ENCODE data around the gene PSD2. TPM values are rescaled to one million over a fixed set of nuclear protein-coding genes. Genes with fewer than 3 reads are reported as not detected.
"Not testable (repeated sequence)": the region's sequence is repeated elsewhere in the genome, so short reads cannot be mapped to it uniquely, and the experiment has no call there.

The PSD2 gene
- total RNA-seq, 1 experiment from 2014 or later, result 0.04 TPM

DNA sequence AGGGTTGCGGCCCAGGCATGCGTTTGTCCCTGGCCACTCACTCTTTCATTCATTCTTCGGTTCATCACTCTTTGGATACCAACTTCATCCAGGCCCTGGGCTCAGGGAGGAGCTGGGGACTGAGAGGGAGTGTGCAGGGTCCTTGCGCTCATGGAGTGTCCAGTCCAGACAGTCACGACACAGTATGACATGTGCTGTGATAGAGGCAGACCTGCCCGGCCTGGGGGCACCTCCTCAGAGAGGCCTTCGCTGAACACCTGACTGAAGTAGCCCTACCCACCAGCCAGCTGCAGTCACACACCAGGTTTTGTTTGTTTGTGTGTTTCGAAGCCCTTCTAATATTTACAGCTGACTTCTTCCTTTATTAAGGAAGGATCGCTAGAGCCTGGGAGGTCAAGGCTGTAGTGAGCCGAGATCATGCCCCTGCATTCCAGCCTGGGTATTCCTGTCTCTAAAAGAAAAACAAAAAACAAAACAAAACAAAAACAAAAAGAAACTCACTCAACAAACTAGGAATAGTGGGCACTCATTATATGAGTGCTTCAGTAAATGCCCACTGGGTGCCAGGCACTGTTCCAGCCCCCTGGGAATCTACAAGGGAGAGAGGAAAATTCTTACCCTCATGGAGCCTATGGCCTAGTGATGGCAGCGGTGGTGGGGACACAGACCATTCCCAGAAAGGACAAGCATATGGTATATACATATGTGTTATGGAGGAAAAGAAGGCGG, 6.3 kb upstream of the PSD2 start:
- no peak for DNase-seq (ENCODE audit: low spot score)

DNA sequence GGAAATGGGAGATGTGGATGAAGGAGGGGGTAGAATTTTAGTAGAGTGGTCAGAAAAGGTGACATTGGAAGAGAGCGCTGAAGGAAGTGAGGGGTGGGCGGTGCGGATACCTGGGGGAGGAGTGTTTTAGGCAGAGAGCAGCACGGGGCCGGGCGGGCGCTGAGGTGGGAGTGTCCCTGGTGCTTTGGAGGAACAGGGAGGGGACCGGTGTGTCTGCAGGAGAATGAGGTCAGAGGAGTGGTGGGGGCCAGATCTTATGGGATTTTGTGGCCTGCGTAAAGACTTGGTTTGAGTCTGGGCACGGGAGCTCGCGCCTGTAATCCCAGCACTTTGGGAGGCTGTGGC, 5.8 kb upstream of the PSD2 start:
- DNase-seq (ENCODE audit: low spot score), result no peak

DNA sequence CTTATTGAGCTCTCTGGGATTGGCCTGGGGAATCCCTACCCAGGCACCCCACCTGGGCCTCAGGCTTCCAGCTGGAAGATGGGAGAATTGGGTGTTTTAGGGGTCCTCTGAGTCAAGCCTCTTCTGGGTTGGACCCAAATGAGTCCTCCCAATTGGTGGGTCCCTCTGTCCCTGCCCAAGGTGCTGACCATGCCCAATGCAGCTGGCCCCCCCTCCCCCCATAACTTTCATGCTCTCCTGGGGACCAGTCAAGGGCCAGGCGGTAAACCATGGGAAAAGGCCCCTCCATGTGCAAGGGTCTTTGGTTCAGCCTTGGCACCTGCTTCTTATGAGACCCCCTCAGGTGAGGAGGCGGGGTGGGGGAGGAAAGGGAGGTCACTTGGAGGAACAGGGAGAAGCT, 3.4 kb upstream of the PSD2 start:
- DNase-seq (ENCODE audit: low spot score), result no peak

DNA sequence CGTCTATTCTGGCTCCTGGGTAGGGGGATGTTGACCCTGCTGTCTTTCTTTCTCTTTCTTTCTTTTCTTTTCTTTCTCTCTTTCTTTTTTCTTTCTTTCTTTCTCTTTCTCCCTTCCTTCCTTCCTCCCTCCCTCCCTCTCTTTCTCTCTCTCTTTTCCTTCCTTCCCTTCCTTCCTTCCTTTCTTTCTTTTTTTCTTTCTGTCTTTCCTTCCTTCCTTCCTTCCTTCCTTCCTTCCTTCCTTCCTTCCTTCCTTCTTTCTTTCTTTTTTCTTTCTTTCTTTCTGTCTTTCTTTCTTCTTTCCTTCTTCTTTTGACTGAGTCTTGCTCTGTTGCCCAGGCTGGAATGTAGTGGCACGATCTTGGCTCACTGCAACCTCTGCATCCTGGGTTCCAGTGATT, 3.0 kb upstream of the PSD2 start:
- DNase-seq (ENCODE audit: low spot score), result not testable (repeated sequence)

DNA sequence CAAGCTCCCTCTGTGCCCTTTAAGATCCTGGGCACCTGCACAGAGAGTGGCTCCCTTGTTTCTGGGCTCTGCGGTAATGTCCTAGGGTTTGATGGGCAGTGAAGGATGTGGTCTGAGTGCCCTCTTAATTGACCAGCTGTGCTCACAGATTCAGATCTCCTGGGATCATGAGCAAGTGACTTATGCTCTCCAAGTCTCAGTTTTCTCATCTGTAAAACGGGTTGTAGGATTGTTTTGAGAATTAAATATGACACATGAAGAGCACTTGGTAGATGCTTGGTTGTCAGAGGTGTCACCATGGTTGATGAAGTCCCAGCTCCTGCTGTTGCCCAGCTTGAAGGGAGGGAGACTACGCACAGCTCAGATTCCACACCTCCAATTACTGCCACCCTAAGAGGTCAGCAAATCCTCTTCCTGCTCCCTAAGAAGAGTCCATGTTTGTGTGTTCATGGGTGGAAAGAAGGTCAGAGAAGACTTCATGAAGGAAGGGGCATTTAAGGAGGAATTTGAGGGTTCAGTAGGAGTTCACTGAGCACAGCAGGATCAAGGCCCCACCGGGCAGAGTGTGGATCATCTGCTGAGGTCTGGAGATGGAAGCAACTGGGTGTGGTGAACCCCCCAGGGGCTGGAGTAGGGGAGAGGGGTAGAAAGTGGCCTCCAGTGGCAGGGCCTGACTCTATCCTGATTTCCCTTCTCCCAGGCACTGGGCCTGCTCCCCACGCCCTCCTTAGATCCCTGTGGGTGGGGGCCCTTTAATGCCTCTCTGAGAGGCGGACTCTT, 1.4 kb upstream of the PSD2 start:
- no peak for DNase-seq (ENCODE audit: low spot score)

DNA sequence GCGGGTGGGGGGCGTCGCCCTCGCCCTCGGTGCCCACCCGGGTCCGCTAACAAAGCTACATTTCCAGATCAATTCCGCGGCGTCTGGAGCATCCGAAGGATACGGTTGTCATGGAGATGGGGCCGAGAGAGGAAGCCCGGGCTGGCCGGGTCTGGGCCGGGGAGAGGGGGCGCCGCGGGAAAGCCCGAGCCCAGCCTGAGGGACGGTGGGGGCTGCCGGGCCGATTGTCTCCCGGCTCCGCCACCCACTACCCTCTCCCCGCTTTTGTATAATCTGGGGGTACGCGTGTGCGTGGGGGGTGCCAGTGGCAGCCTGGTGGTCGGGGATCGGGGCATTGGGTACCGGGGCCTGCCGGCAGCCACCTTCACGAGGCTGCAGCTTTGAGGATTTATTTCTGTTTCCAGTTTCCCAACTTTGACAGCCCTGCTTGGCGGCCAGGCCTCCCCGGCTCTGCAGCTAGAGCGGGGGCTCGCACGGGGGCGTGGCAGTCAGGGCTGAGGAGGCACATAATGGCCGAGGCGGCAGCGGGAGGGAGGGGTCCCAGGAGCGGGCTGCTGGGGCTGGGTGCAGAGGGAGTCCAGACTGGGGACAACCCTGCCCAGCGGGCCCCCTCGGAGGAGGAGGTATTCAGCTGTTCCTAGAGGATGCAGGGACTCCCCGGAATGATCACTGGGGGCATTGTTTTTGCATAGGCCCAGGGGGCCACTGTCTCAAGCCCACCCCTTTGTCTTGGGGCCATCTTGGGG, 626 bp downstream of the PSD2 start:
- DNase-seq (ENCODE audit: low spot score), result no peak

DNA sequence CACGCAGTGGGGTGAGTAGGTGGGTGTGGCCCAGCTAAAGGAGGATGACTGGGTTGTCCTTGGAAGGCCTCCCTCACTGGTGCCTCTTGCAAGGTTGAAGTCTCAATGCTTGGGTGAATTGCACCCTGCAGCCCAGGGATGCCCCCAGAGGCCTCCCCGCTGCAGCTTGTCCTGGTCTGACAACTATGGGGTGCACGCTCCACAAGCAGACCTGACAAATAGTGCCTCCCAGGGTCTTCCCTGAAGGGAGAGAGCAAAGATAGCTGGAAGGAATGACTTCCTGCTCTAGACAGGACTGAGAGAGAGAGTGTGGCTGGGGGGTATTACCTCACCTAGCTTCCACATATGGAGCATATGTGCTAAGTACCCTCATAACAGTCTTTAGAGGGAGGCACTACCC, 1.7 kb downstream of the PSD2 start:
- DNase-seq (ENCODE audit: low spot score), result no peak

DNA sequence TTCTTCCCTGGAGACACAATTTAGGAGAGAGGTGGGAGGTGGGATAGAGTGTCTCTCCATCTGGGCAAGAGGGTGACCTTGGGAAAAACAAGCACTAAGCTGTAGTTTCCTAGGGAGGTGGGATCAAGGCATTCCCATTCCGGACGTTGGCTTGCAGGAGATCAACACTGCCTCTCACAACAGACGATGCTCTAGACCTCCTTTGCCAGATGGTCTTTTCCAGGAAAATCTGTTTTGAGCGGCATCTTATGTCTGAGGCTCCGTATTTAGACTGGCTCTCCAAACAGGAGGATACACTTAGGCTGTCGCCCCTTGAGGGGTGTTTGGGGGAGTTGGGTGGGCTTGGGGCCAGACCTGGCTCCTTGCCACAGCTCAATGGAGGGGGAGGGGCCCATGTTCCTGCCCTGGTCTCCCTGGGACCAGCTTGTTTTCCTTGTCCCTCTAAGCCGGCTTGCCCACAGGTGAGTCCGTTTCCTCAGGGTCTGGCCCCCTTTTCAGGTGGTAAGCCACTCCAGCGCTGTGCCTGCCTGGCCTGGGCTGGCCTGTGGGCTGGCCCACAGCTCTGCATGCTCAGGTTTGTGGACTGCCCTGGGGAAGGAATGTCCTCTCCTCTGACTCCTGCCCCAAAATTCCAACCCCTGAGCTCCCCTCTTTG, 2.4 kb downstream of the PSD2 start:
- DNase-seq (ENCODE audit: low spot score), result no peak

DNA sequence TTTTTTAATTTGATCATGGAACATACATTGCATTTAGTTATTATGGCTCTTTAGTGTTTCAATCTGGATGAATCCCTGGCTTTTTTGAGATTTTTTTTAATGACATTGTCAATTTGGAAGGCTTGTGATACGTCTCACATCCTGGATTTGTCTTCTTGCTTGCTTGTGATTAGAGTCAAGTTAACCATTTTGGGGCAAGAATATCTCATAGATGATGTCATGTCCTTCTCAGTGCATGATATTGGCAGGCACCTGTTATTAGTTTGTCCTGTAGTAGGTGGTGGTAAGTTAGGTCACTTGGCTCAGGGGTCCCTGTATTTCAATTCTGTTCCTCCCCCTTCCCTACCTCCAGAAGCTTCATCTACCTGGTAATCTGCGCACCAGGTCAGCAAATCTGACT, 3.3 kb downstream of the PSD2 start:
- DNase-seq (ENCODE audit: low spot score), result no peak

DNA sequence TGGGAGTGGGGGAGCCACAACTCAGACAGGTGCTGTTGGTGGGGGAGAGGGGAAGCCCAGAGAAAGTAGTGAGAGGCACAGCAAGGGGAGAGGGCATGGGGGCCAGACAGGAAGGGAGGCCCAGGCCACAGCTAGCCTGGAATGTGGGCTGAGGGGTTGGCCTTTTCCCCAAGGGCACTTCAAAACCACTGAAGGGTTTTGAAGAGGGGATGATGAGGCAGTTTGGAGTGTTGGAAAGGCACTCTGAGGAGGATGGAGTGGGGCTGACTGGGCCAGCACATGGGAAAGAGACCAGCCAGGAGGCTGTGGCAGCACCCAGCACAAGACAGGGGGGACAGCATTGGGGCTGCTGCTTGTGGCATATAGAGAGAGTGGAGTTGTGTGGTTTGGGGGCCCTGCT, 3.8 kb downstream of the PSD2 start:
- no peak for DNase-seq (ENCODE audit: low spot score)

DNA sequence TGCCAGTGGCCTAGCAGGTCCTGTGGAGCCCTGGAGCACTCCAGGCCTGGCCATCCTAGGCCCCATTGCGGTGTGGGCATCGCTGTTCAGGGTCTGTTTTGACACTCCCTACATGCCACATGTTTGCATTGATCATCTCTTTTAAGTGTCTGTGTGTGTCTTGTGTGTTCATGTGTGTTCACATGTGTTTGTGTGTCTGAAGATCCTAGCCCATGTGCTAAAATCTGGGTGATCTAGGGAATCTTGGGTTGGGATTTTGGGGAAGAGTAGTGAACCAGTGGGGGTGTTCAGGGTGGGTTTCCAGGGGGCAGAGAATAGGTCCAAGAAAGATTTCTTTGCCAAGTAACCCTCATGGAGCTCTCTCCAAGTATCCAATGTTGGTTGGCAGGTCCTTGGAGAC, 8.4 kb downstream of the PSD2 start:
- DNase-seq (ENCODE audit: low spot score), result no peak

DNA sequence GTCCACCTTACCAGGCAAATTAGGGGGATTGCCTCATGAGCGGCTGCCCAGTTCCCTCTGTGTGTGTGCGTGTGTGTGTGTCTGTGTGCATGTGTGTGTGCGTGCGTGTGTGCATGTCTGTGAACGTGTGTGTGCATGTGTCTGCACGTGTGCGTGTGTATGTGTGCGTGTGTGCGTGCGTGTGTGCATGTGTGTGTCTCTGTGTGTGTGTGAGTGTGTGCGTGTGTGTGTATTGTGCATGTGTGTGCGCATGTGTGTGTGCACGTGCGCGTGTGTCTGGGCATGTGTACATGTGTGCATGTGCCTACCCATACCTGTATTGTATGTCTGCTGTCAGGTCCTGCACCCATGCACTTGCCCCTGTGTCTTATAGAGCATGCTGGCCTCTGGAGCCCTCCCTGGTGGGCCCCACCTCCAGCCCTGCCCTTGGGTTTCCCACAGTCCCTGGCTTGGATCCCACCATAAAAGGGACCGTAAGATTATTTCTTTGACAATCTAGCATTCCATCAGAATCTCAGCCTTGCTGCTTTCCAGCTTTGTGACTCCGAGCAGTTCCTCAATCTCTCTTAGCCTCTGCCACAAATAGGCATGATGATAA, 9.3 kb downstream of the PSD2 start:
- no peak for DNase-seq (ENCODE audit: low spot score)

DNA sequence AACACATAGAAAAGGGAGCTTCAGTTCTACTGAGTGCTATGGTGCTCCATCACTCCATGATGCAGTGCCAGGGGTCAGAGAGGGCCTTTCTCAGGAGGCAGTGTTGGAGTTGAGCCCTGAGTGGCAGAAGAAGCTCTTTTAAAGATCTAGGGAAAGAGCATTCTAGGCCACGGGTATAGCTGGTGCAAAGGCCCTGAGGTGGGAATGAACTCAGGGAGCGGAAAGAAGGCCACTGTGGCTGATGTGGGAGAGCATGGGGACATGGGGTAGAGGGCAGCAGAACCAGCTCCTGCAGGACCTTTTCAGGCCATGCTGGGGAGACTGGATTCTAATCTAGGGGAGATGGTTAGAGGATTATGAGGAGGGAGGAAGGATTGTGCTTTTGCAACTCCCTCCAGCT, 9.9 kb downstream of the PSD2 start:
- no peak for DNase-seq (ENCODE audit: low spot score)

DNA sequence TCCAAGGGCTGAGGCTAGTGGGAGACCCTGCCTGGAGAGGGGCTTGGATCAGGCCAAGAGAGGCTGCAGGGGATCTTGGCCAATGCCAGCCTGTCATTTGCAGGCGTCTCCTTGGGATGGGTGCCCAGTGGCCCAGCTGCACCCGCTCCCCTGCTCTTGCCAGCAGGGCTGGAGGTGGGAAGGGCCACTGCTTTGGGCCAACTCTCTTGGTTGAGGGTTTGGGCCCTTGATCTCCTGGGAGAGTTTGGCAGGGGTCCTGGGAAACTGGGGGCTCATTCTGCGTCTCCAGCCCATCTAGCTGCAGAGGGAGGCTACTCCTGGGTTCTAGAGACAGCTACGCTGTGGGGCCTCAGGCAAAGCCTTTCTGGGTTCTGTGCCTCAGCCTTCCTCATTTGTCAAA, 10.5 kb downstream of the PSD2 start:
- no peak for DNase-seq (ENCODE audit: low spot score)

DNA sequence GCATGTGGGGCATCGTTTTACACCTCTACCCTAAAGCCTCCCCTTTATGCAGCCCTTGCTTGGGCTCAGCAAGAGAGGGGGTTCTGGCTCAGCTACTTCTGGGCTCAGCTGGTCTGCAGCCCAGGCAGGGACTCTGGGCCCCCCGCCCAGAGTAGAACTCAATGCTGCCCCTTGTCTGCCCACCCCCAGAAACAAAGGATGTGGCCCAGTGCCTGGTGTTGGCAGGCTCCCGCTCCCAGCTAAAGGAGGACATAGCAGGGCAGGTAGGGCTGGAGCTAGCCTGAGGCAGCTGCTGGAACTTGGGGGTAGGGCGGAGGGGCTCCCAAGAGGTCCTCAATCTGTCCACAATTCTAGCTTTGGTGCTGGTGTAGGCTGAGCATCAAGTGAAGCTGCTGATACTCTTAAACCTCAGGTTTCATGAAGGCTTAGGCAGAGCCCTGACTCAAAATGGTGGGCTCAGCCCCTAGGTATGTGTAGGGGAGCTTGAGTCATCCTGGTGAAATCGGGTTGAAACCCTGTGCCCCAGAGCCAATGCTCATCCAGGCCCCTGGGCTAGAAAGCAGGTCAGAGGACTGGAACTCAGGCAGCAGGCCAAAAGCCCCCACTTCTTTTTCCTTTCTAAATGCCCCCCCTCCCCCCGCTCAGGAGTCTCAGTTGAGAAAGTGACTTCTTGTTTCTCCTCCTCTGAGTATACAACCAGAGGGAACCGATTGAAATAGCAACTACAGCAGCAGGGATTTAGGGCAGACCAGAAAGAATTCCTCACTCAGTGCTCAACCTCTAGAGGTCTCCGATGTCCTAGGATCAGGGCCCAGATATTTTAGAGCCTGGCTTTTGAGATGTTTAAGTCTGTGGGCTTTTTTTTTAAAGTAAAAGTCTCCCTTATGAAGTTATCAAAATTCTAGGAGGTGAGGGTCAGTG, 11.4 kb downstream of the PSD2 start:
- DNase-seq (ENCODE audit: low spot score), result no peak

DNA sequence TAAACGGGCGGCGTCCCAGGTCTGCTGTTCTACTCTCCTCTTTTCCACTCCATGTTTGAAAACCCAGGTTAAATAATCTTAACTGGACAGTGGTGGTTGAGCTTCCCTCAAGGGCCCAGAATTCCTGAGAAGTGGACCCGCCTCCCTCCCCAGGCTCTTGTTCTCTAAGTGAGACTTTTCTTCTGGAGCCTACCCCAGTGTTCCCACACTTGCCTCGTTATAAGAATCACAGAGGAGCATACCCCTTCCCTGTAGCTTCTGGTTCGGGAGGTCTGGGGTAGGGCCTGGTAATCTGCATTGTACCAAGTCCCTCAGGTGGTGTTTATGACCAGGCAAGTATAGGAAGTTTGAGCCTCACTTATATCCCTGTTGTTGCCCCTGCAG, 12.0 kb downstream of the PSD2 start:
- no peak for DNase-seq (ENCODE audit: low spot score)

DNA sequence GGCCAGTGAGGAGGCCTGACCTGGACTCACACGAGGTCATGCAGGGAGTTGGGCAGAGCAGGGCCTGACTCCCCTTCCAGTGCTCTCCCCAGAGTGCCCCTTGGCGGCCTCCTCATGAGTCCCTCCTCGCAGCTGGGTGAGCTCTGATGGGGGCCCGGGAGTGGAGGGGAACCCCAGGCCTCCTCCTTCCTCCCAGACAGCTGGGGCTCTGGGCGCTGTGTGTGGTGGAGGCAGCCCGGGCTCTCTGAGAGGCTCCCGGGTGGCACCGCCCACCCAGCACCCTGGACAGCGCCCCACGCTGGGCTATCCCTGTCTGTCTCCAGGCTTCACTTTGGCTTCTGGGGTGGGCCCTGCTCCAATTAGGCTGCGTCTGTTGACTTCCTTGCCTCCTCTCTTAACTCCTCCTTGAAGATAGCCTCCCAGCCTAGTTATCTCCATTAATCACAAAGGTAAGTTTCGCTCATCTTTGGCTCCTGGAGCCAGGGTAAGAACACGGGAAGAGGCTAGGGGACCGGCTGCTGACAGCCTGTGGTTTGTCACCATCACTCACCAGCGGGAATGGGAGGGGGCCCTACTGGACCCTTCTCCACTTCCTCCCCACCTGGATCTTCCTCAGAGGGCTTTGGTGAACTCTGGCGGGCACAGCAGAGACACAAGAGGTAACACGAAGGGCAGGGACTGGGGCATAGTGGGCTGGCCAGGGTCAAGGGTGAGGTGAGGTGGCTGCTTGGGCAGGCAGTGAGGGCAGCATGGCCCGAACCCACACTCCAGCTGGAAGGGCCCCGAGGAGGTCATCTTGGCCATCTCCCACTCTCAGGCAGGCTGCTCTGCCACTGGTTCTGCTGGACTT, 13.1 kb downstream of the PSD2 start:
- DNase-seq (ENCODE audit: low spot score), result no peak

DNA sequence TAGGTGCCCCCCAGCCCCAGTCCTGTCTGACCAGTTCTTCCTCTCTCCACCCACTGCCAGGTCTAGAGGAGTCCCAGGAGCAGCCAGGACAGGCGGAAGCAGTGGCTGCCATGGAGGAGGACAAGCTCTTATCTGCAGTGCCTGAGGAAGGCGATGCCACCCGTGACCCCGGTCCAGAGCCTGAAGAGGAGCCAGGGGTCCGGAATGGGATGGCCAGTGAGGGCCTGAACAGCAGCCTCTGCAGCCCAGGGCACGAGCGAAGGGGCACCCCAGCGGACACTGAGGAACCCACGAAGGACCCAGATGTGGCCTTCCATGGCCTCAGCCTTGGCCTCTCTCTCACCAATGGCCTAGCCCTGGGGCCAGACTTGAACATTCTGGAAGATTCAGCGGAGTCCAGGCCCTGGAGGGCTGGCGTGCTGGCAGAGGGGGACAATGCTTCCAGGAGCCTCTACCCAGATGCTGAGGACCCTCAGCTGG, 13.8 kb downstream of the PSD2 start:
- no peak for DNase-seq (ENCODE audit: low spot score)

DNA sequence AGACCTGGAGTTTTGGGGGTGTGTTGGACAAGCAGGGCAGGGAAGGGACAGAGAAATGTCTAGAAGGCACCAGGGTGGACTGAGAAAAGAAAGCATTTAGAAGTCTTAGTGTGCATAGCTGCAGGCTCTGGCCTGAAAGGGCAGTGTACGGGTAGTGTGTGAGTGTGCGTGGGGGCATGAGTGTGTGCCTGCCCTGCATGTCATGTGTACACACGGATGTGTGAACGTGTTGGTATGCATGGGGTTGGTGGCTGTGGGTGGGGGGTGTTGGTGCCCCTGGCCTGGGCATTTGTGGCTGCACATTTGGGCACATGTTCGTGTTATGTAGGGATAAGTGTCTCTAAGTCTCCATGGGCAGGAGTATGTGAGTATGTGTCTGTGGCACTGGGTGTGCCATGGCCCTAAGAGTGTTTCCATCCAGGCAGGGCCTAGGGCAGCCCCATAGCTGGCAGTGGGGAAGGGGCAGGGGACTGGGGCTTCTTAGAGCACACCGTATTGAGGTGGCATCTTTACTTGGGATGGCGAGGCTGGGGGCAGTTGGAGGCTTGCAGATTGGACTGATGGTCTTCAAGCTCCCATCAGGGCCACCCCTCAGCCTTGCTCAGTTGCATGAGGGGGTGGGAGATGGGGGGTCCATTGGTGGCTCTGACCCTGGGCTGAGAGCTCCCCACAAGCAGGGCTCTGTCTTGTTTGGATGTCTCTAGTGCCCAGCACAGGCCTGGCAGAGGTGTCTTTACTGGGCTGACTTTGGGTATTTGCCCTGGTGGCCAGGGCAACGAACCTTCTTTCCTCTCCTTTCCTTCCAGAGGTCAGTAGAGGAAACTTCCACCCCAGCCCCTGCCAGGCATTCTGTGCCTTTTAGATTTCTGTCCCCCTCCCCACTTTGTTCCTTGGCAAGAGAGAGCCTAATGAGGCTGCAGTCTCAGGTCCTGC, 15.0 kb downstream of the PSD2 start:
- no peak for DNase-seq (ENCODE audit: low spot score)
